GM12878 (cell line): Measurements from ENCODE around the gene PTCRA. TPM values are rescaled to one million over a fixed set of nuclear protein-coding genes. Genes with fewer than 3 reads are reported as not detected.

Source experiments
- NR2C1 ChIP-seq: fragments of 450-650 bp; IDR thresholded peaks from 2 replicates; pipeline ENCODE4 v1.6.1; 2017; ENCODE audit warnings: antibody characterized with exemption, mild to moderate bottlenecking, moderate library complexity
- NRF1 ChIP-seq: conservative IDR thresholded peaks from 2 replicates; pipeline ENCODE4 v1.6.1; 2011; ENCODE audit warnings: mild to moderate bottlenecking, low read depth, low read length, improper control_type of control experiment
- PAX8 ChIP-seq: fragments of 450-650 bp; IDR thresholded peaks from 2 replicates; pipeline ENCODE4 v1.6.1; 2017; ENCODE audit warnings: mild to moderate bottlenecking, moderate library complexity
- PML ChIP-seq: IDR thresholded peaks from 2 replicates; pipeline ENCODE4 v1.6.1; 2012; ENCODE audit warnings: low read length, inconsistent platforms
- REST ChIP-seq: IDR thresholded peaks from 2 replicates; pipeline ENCODE4 v1.6.1; 2012; ENCODE audit warnings: mild to moderate bottlenecking, low read depth, low read length
- SMAD1 ChIP-seq: fragments of 450-650 bp; IDR thresholded peaks from 2 replicates; pipeline ENCODE4 v1.6.1; 2018; ENCODE audit warnings: mild to moderate bottlenecking, low read depth; ENCODE audit not compliant: partially characterized antibody
- TAF1 ChIP-seq: IDR thresholded peaks from 2 replicates; pipeline ENCODE4 v1.6.1; 2011; ENCODE audit warnings: mild to moderate bottlenecking, low read depth, low read length, borderline replicate concordance
- TCF12 ChIP-seq: IDR thresholded peaks from 2 replicates; pipeline ENCODE4 v1.6.1; 2011; ENCODE audit warnings: low read depth, mild to moderate bottlenecking, low read length
- ZBTB40 ChIP-seq: fragments of 450-650 bp; IDR thresholded peaks from 2 replicates; pipeline ENCODE4 v1.6.1; 2016; ENCODE audit warnings: mild to moderate bottlenecking, moderate library complexity, borderline replicate concordance
- polyA plus RNA-seq, 11 experiments: library from polyadenylated mRNA; depleted of rRNA in 4 of 11; unstranded in 6 of 11; stranded (reverse) in 5 of 11; fragments of >200 nt; fragmentation: Nextera tagmentation in 4 of 11; fragmentation: Illumina TruSeq in 1 of 11; extraction: Ambion mirVana in 4 of 11; extraction: Trizol in 1 of 11; gene quantifications; 1 replicate in 1 of 11; 2 replicates in 10 of 11; pipeline versions ENCODE4 v1.2.1 to v1.2.3, GENCODE V29; 2011 to 2016; ENCODE audit warnings: inconsistent platforms in 2 of 11, missing spikeins in 2 of 11, low read depth in 1 of 11
- total RNA-seq, 4 experiments: library from RNA; depleted of rRNA in 3 of 4; stranded (reverse); fragments of >200 nt in 3 of 4; fragmentation: Illumina TruSeq in 1 of 4; extraction: Trizol in 1 of 4; gene quantifications; 2 replicates each; pipeline versions ENCODE4 v1.2.1 to v1.2.3, GENCODE V29; 2013 to 2021
- TF ChIP-seq, protein P1 (sequence below): IDR thresholded peaks from 2 replicates; pipeline ENCODE4 v1.6.1; 2012; ENCODE audit warnings: improper control_type of control experiment, low read depth, low read length; ENCODE audit not compliant: insufficient replicate concordance
- TF ChIP-seq, protein P2 (sequence below): fragments of 450-650 bp; IDR thresholded peaks from 2 replicates; pipeline ENCODE4 v1.6.1; 2018; ENCODE audit warnings: mild to moderate bottlenecking, low read depth, moderate library complexity; ENCODE audit not compliant: partially characterized antibody

The PTCRA gene
- total and polyA plus RNA-seq, 10 of the 15 experiments (the other 5 are each of a cell fraction or from before 2014, with no cell fraction given), result 0.10 to 1.1 (median 0.19) TPM; not detected in 4

DNA sequence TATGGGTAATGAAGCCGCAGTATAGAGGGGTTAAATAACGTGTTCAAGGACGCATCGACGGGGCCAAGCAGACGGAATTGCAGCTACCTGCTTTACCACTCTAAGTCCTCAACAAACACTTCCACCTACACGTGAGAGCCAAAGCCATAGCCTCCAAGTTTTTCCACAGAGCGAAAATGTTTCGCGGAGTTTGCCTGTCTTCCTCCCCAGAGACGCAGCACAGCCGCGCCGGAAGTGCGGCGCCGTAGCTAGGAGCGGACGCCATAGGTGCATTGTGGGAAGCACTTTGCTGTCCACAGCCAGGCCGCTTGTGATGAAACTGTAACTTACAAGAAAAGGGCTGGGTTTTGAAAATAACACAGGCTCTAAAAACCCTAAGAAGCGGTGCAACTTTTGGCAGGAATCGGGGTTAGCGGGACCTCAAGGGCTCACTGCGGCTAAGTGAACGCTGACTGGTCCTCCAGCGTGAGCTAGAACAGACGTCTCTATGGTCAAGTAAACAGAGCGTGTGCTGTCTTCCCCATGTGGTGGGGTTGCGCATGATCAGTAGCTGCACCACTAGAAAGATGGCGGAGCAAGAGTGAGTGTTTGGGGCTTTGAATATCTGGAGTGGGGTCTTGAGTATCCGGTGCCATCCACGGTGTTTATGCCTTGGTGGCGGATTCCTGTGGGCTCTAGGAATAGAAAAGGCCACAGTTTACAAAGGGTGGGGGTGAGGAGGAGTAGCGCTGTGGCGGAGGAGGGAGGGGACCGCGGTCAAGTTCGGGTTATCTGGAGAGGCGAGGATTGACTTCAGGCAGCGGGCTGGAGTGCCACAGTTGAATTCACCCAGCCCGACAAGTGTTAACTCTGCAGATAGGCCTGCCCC is 36.2 kb upstream of the PTCRA start, which contains the start of gene RPL7L1 (continued):
- TF ChIP-seq, protein P1, sequence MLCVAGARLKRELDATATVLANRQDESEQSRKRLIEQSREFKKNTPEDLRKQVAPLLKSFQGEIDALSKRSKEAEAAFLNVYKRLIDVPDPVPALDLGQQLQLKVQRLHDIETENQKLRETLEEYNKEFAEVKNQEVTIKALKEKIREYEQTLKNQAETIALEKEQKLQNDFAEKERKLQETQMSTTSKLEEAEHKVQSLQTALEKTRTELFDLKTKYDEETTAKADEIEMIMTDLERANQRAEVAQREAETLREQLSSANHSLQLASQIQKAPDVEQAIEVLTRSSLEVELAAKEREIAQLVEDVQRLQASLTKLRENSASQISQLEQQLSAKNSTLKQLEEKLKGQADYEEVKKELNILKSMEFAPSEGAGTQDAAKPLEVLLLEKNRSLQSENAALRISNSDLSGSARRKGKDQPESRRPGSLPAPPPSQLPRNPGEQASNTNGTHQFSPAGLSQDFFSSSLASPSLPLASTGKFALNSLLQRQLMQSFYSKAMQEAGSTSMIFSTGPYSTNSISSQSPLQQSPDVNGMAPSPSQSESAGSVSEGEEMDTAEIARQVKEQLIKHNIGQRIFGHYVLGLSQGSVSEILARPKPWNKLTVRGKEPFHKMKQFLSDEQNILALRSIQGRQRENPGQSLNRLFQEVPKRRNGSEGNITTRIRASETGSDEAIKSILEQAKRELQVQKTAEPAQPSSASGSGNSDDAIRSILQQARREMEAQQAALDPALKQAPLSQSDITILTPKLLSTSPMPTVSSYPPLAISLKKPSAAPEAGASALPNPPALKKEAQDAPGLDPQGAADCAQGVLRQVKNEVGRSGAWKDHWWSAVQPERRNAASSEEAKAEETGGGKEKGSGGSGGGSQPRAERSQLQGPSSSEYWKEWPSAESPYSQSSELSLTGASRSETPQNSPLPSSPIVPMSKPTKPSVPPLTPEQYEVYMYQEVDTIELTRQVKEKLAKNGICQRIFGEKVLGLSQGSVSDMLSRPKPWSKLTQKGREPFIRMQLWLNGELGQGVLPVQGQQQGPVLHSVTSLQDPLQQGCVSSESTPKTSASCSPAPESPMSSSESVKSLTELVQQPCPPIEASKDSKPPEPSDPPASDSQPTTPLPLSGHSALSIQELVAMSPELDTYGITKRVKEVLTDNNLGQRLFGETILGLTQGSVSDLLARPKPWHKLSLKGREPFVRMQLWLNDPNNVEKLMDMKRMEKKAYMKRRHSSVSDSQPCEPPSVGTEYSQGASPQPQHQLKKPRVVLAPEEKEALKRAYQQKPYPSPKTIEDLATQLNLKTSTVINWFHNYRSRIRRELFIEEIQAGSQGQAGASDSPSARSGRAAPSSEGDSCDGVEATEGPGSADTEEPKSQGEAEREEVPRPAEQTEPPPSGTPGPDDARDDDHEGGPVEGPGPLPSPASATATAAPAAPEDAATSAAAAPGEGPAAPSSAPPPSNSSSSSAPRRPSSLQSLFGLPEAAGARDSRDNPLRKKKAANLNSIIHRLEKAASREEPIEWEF, result no peak
- peak; percentile 71 for TF ChIP-seq NRF1
- peak; percentile 86; the same call in 1 of the 2 replicates for TF ChIP-seq PML
- TF ChIP-seq SMAD1, result peak; percentile 89
- TF ChIP-seq NR2C1, result peak; percentile 58
- TF ChIP-seq REST, result 0 out of 2 replicates have a peak, but pooled peaks have one; percentile 21
- TF ChIP-seq, protein P2, sequence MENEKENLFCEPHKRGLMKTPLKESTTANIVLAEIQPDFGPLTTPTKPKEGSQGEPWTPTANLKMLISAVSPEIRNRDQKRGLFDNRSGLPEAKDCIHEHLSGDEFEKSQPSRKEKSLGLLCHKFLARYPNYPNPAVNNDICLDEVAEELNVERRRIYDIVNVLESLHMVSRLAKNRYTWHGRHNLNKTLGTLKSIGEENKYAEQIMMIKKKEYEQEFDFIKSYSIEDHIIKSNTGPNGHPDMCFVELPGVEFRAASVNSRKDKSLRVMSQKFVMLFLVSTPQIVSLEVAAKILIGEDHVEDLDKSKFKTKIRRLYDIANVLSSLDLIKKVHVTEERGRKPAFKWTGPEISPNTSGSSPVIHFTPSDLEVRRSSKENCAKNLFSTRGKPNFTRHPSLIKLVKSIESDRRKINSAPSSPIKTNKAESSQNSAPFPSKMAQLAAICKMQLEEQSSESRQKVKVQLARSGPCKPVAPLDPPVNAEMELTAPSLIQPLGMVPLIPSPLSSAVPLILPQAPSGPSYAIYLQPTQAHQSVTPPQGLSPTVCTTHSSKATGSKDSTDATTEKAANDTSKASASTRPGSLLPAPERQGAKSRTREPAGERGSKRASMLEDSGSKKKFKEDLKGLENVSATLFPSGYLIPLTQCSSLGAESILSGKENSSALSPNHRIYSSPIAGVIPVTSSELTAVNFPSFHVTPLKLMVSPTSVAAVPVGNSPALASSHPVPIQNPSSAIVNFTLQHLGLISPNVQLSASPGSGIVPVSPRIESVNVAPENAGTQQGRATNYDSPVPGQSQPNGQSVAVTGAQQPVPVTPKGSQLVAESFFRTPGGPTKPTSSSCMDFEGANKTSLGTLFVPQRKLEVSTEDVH, result peak; percentile 54
- peak; percentile 87; the same call in 1 of the 2 replicates for TF ChIP-seq PAX8
- peak; percentile 99 for TF ChIP-seq TAF1
- TF ChIP-seq TCF12, result peak; percentile 61; the same call in 1 of the 2 replicates
- TF ChIP-seq ZBTB40, result peak; percentile 92
